Limb (tissue), 2 donors: ENCODE data around the gene CCDC149.
"Not testable (repeated sequence)": the region's sequence is repeated elsewhere in the genome, so short reads cannot be mapped to it uniquely, and the experiment has no call there.

Source experiments
- DNase-seq, 2 donors: peaks; one replicate each; pipeline ENCODE4 v3.0.0-alpha.2; 2016; ENCODE audit errors: extremely low spot score in 2 of 2

CCDC149 gene

DNA sequence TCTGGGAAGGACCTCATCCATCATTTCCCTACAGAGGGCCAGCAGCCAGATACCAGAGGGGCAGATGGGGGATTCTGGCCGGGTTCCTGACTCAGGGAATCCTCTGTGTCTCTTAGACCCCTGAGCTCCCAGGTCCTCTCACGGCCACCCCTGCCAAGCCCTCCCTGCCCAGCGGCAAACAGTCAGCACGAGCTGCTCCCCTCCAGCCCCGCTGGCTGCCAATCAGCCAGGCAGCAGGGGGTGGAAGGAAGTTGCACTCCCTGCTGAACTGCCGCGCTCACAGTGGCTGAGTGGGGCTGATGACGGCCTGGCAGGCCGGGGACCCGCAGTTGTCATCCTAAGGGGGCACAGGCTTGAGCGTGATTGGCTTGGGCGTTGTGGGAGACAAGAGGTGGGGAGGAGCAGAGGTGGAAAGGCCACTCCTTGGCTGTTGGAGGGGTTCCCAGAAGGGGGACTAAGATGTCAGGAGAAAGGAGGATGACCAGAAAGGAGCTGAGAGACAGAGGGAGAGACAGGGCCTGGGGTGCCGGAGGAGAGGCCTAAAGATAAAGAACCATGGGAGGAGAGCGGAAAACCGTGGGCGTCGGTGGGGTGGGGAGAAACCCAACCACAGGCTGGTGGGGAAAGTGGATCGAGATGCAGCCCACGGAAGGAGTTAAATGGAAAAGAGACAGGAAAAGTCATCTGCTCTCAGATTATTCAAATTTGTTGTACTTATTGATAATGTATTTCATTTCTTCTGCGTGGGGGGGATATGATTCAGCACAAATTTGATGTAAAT is 4.4 kb upstream of the CCDC149 start:
- peak in 1 of 2 donors; percentile 32 for DNase-seq

- no peak for DNase-seq
These were observed 2.5 kb upstream of the CCDC149 start for GRCh38 chr4:24915121-24915922.

DNA sequence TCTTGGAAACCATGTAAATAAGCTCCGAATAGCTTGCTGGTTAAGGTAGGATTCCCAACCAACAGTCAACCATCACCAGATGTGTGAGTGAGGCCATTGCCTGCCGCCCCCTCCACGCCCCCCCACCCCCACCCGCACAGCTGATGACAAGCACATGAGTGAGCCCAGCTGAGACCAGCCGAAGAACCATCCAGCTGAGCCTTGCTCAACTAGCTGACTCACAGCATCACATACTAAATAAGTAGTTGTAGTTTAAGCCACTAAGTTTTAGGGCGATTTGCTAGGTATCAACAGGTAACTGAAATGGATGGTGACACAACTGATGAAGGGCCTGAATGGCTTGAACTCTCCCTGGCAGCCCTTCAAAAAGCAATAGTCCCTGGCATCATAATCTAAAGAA is 1.6 kb upstream of the CCDC149 start:
- no peak for DNase-seq

DNA sequence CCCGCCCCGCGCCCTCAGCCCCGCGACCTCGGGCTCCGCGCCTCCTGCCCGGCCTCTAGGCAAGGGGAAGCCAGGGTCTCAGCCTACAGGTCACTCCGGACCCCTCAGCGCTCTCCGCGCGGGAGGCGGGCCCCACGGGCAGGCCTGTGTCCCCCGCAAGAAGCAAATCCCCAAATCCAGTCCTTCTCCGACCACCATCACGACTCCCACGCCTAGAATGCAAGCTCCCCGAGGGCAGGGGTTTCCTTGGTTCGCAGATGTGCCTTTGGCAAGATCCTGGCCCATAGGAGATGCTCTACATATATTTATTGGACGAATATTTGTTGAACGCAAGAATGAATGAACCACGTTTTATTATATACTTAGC is 260 bp upstream of the CCDC149 start:
- no peak for DNase-seq

- no peak for DNase-seq
These were observed 2.3 kb downstream of the CCDC149 start for GRCh38 chr4:24910499-24910898.

DNA sequence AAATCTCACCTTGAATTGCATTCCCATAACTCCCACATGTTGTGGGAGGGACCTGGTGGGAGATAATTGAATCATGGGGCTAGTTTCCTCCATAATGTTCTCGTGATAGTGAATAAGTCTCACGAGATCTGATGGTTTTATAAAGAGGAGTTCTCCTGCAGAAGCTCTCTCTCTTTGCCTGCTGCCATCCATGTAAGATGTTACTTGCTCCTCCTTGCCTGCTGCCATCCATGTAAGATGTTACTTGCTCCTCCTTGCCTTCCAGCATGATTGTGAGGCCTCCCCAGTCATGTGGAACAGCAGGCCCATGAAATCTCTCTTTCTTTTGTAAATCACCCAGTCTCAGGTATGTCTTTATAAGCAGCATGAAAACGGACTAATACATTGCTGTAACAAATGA is 3.2 kb downstream of the CCDC149 start:
- DNase-seq = not testable (repeated sequence)

DNA sequence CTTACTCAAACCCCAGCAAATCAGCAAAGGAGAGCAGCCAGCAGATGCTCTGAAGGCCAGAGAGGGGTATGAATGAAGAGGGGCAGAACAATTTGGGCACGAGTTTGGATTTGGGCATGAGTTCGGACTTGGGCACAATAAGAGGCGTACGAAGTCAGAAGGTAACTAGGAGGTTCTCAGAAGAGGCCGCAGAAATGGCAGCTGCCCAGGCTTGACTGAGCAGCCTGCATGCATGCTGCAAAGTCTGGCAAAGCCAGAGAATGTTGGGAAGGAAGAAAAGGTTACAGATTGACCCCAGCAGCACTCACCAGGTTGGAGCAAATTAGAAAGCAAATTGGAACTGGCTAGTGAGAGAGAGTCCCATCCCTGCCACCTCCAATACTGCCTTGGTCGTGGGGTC is 15.2 kb downstream of the CCDC149 start:
- DNase-seq = no peak

- DNase-seq = no peak
These were observed 15.9 kb downstream of the CCDC149 start for GRCh38 chr4:24896977-24897376.

GRCh38 chr4:24896056-24896455 is 16.8 kb downstream of the CCDC149 start:
- DNase-seq = no peak

GRCh38 chr4:24895461-24895860 is 17.4 kb downstream of the CCDC149 start:
- DNase-seq = no peak

DNA sequence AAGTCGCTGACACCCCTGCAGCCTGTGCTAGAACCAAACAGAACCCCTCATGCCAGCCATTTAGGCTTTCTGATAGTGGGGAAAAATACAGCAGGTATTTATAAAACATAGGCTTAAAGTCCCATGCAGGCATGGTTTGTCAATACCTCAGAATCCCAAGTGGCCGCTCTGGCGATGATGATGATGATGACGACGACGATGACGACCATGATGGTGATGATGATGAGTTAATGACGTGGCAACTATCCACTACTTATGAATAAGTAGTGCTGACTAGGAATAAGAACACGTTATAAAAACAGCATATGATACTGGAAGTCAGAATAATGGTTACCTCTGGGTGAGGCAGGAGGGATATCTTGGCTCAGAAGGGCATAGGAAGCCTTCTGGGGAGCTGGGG is 18.0 kb downstream of the CCDC149 start:
- DNase-seq = no peak

- no peak for DNase-seq
These were observed 18.6 kb downstream of the CCDC149 start for GRCh38 chr4:24894243-24894642.

GRCh38 chr4:24892778-24893177 is 20.1 kb downstream of the CCDC149 start:
- no peak for DNase-seq

- DNase-seq = no peak
These were observed 20.6 kb downstream of the CCDC149 start for GRCh38 chr4:24892278-24892677.

GRCh38 chr4:24890561-24891126 is 22.2 kb downstream of the CCDC149 start:
- no peak for DNase-seq

DNA sequence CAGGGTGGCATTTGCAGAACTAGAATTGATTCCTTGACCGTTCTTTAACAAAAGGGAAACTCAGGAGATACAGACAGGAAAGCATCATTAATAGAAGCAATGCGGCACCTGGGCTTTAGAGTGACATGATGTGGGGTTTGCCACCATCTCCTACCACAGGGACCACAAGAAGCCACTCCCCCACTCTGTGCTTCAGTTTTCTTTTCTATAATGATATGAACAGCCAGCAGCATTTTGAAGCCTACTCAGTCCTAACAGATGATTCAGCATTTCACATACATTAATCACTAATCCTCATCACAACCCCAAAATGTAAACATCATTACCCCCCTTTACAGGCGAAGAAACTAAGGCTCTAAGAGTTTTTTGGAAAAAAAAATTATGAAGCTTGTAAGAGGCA is 22.9 kb downstream of the CCDC149 start:
- DNase-seq = no peak

GRCh38 chr4:24888475-24889344 is 24.1 kb downstream of the CCDC149 start:
- DNase-seq = no peak

- DNase-seq = no peak
These were observed 24.9 kb downstream of the CCDC149 start for GRCh38 chr4:24887881-24888430.

- DNase-seq = no peak
These were observed 26.2 kb downstream of the CCDC149 start for GRCh38 chr4:24886596-24886995.

- no peak for DNase-seq
These were observed 27.5 kb downstream of the CCDC149 start for GRCh38 chr4:24885342-24885741.

DNA sequence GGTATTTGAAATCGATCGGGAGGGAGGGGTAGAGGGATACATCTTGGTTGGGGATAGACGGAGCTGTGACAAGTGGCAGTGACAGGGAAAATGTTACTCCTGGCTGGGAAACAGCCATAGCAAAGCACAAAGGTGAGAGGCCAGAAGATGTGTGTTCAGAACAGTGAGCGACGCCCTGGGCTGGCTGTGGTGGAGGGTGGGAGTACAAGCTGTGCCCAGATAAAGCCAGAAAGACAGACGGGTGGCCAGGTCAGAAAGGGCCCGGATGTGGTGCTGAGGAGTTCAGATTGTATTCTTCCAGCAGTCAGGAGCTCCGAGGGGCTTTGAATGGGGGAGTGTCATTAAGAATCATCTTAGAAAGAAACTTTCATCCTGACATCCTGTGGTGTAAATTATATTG is 27.9 kb downstream of the CCDC149 start:
- no peak for DNase-seq
